Measurements from ENCODE around the gene NEDD1.

NEDD1 gene

DNA sequence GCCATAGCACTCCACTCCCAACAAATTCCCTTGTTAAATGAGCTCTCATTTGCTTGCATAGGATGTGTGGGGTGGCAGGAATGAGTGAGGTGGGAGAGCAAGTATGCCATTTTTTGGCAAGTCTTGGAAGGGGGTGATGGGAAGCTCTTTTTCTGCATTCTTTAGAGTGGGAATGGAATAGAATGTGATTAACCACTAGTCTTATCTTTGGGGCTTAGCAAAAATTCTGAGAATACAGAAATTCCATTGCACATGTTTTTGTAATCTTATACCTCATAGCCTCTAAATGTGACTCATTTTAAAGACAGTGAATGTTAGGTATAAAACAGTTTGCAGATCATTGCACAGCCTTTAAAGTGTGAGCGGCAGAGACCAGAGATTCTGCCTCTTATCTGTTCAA, 28.4 kb upstream of the NEDD1 start:
- no peaks in the 10 kb centered on the region for H3K27me3 ChIP-seq (replicated peaks; ENCODE audit: control insufficient read depth, insufficient read depth, low read length, poor library complexity, severe bottlenecking)
- DNase-seq: no peak
- H3K36me3 ChIP-seq (ENCODE audit: control insufficient read depth, insufficient read depth, low read length): no peaks in the 10 kb centered on the region
- no peaks in the 10 kb centered on the region for H3K9me3 ChIP-seq (ENCODE audit: control insufficient read depth, low read length)
- no peaks in the 10 kb centered on the region for H3K4me1 ChIP-seq (ENCODE audit: control insufficient read depth, insufficient read depth, low read length, poor library complexity, severe bottlenecking)
- H3K4me3 ChIP-seq (ENCODE audit: insufficient read depth, low read depth, low read length, poor library complexity, severe bottlenecking): no peak overlapping the region
- no peak overlapping the region for H3K27ac ChIP-seq (ENCODE audit: insufficient read depth, low read length, poor library complexity, severe bottlenecking)

- Histone ChIP-seq H3K27ac (ENCODE audit: insufficient read depth, low read length, poor library complexity, severe bottlenecking) (no peak overlapping the region), H3K9me3 (ENCODE audit: control insufficient read depth, low read length) (no peaks in the 10 kb centered on the region), H3K27me3 (replicated peaks; ENCODE audit: control insufficient read depth, insufficient read depth, low read length, poor library complexity, severe bottlenecking) (no peaks in the 10 kb centered on the region), H3K4me1 (ENCODE audit: control insufficient read depth, insufficient read depth, low read length, poor library complexity, severe bottlenecking) (no peaks in the 10 kb centered on the region), H3K36me3 (ENCODE audit: control insufficient read depth, insufficient read depth, low read length) (no peaks in the 10 kb centered on the region), H3K4me3 (ENCODE audit: insufficient read depth, low read depth, low read length, poor library complexity, severe bottlenecking) (no peak overlapping the region)
- no peak for DNase-seq
Observed at GRCh38 chr12:96879301-96879700, 27.8 kb upstream of the NEDD1 start.

- Histone ChIP-seq H3K27ac (ENCODE audit: insufficient read depth, low read length, poor library complexity, severe bottlenecking) (no peak overlapping the region), H3K4me3 (ENCODE audit: insufficient read depth, low read depth, low read length, poor library complexity, severe bottlenecking) (no peak overlapping the region), H3K36me3 (ENCODE audit: control insufficient read depth, insufficient read depth, low read length) (no peaks in the 10 kb centered on the region), H3K4me1 (ENCODE audit: control insufficient read depth, insufficient read depth, low read length, poor library complexity, severe bottlenecking) (no peaks in the 10 kb centered on the region), H3K27me3 (replicated peaks; ENCODE audit: control insufficient read depth, insufficient read depth, low read length, poor library complexity, severe bottlenecking) (no peaks in the 10 kb centered on the region), H3K9me3 (ENCODE audit: control insufficient read depth, low read length) (no peaks in the 10 kb centered on the region)
- DNase-seq: no peak
Observed at GRCh38 chr12:96880220-96880619, 26.8 kb upstream of the NEDD1 start.

- Histone ChIP-seq H3K27me3 (replicated peaks; ENCODE audit: control insufficient read depth, insufficient read depth, low read length, poor library complexity, severe bottlenecking) (no peaks in the 10 kb centered on the region), H3K9me3 (ENCODE audit: control insufficient read depth, low read length) (no peaks in the 10 kb centered on the region), H3K4me3 (ENCODE audit: insufficient read depth, low read depth, low read length, poor library complexity, severe bottlenecking) (no peak overlapping the region), H3K36me3 (ENCODE audit: control insufficient read depth, insufficient read depth, low read length) (no peaks in the 10 kb centered on the region), H3K27ac (ENCODE audit: insufficient read depth, low read length, poor library complexity, severe bottlenecking) (no peak overlapping the region), H3K4me1 (ENCODE audit: control insufficient read depth, insufficient read depth, low read length, poor library complexity, severe bottlenecking) (no peaks in the 10 kb centered on the region)
- DNase-seq: no peak
Observed at GRCh38 chr12:96881608-96882007, 25.4 kb upstream of the NEDD1 start.

DNA sequence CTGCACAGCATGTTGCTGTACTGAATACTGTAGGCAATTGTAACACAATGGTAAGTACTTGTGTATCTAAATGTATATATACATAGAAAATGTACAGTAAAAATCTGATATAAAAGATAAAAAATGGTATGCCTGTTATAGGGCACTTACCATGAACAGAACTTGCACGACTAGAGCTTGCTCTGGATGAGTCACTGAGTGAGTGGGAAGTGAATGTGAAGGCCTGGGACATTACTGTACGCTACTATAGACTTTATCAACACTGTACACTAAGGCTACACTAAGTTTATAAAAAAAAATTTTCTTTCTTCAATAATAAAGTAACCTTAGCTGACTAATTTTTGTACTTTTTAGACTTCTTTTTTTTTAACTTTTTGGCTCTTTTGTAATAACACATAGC, 24.2 kb upstream of the NEDD1 start:
- H3K4me1 ChIP-seq (ENCODE audit: control insufficient read depth, insufficient read depth, low read length, poor library complexity, severe bottlenecking): no peaks in the 10 kb centered on the region
- no peak overlapping the region for H3K4me3 ChIP-seq (ENCODE audit: insufficient read depth, low read depth, low read length, poor library complexity, severe bottlenecking)
- no peaks in the 10 kb centered on the region for H3K27me3 ChIP-seq (replicated peaks; ENCODE audit: control insufficient read depth, insufficient read depth, low read length, poor library complexity, severe bottlenecking)
- DNase-seq: no peak
- no peak overlapping the region for H3K27ac ChIP-seq (ENCODE audit: insufficient read depth, low read length, poor library complexity, severe bottlenecking)
- H3K36me3 ChIP-seq (ENCODE audit: control insufficient read depth, insufficient read depth, low read length): no peaks in the 10 kb centered on the region
- H3K9me3 ChIP-seq (ENCODE audit: control insufficient read depth, low read length): no peaks in the 10 kb centered on the region

DNA sequence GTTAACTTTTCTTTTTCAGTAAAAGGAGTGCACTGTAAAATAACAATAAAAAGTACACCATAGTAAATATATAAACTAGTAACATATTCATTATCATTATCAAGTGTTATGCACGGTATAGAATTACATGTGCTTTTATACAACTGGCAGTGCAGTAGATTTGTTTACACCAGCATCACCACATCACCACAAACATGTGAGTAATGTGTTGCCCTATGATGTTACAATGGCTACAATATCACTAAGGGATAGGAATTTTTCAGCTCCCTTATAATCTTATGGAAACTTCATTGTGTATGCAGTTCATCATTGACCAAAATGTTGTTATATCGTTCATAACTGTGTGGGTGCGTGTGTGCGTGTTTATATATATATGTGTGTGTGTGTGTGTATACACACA, 23.5 kb upstream of the NEDD1 start:
- H3K9me3 ChIP-seq (ENCODE audit: control insufficient read depth, low read length): no peaks in the 10 kb centered on the region
- no peaks in the 10 kb centered on the region for H3K36me3 ChIP-seq (ENCODE audit: control insufficient read depth, insufficient read depth, low read length)
- no peak overlapping the region for H3K27ac ChIP-seq (ENCODE audit: insufficient read depth, low read length, poor library complexity, severe bottlenecking)
- no peak overlapping the region for H3K4me3 ChIP-seq (ENCODE audit: insufficient read depth, low read depth, low read length, poor library complexity, severe bottlenecking)
- no peak for DNase-seq
- H3K27me3 ChIP-seq (replicated peaks; ENCODE audit: control insufficient read depth, insufficient read depth, low read length, poor library complexity, severe bottlenecking): no peaks in the 10 kb centered on the region
- H3K4me1 ChIP-seq (ENCODE audit: control insufficient read depth, insufficient read depth, low read length, poor library complexity, severe bottlenecking): no peaks in the 10 kb centered on the region

GRCh38 chr12:96886998-96887677, 19.9 kb upstream of the NEDD1 start:
- no peaks in the 10 kb centered on the region for H3K36me3 ChIP-seq (ENCODE audit: control insufficient read depth, insufficient read depth, low read length)
- no peaks in the 10 kb centered on the region for H3K4me1 ChIP-seq (ENCODE audit: control insufficient read depth, insufficient read depth, low read length, poor library complexity, severe bottlenecking)
- no peaks in the 10 kb centered on the region for H3K27me3 ChIP-seq (replicated peaks; ENCODE audit: control insufficient read depth, insufficient read depth, low read length, poor library complexity, severe bottlenecking)
- H3K4me3 ChIP-seq (ENCODE audit: insufficient read depth, low read depth, low read length, poor library complexity, severe bottlenecking): no peak overlapping the region
- DNase-seq: no peak
- H3K9me3 ChIP-seq (ENCODE audit: control insufficient read depth, low read length): no peaks in the 10 kb centered on the region
- no peak overlapping the region for H3K27ac ChIP-seq (ENCODE audit: insufficient read depth, low read length, poor library complexity, severe bottlenecking)

DNA sequence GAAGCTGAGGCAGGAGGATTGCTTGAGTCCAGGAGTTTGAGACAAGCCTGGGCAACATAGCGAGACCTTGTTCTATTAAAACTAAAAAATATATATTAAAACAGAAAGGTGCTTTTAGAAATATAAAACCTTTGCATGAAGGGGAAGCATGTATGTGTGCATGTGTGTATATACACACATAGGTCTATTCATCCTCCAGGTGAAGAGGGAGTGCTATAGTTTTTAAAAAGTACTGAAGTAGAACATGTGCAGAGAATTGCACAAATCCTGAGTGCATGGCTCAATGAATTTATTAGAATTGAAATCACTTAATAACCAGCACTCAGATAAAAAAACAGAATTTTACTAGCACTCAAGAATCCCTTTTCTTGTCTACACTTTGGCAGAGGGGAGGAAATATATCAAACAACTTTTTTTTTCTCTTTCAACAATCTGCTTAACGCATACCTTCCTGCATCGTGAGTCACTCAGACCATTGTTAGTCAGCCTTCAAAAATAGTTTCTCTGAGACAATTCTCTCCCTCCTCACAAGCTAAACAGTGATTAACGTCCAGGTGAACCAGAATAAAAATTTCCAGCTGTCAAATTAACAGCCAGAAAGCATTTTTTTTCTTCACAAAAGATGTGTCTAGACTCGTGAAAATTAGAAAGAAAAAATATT, 17.7 kb upstream of the NEDD1 start:
- Histone ChIP-seq H3K9me3 (ENCODE audit: control insufficient read depth, low read length) (no peaks in the 10 kb centered on the region), H3K36me3 (ENCODE audit: control insufficient read depth, insufficient read depth, low read length) (no peaks in the 10 kb centered on the region), H3K27me3 (replicated peaks; ENCODE audit: control insufficient read depth, insufficient read depth, low read length, poor library complexity, severe bottlenecking) (no peaks in the 10 kb centered on the region), H3K27ac (ENCODE audit: insufficient read depth, low read length, poor library complexity, severe bottlenecking) (no peak overlapping the region), H3K4me1 (ENCODE audit: control insufficient read depth, insufficient read depth, low read length, poor library complexity, severe bottlenecking) (no peaks in the 10 kb centered on the region), H3K4me3 (ENCODE audit: insufficient read depth, low read depth, low read length, poor library complexity, severe bottlenecking) (no peak overlapping the region)
- no peak for DNase-seq

DNA sequence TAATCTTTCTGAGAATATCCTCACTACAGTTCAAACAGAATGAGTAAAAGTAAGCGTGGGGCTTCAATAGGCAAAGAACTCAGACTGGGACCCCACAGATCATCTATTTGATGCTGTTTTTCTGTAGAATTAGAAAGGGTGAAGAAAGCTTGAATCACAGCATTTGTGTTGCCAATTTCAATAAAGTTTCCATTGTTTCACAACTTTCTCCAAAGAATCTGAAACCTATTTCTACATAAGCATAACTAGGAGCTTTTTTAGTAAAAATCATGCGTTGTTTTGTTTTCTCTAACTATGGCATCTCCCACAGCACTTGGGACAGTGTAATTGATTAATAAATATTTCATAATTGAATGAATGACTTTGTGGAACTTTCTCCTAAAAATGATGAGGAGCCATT, 16.7 kb upstream of the NEDD1 start:
- Histone ChIP-seq H3K36me3 (ENCODE audit: control insufficient read depth, insufficient read depth, low read length) (no peaks in the 10 kb centered on the region), H3K4me3 (ENCODE audit: insufficient read depth, low read depth, low read length, poor library complexity, severe bottlenecking) (no peak overlapping the region), H3K27me3 (replicated peaks; ENCODE audit: control insufficient read depth, insufficient read depth, low read length, poor library complexity, severe bottlenecking) (no peaks in the 10 kb centered on the region), H3K27ac (ENCODE audit: insufficient read depth, low read length, poor library complexity, severe bottlenecking) (no peak overlapping the region), H3K9me3 (ENCODE audit: control insufficient read depth, low read length) (no peaks in the 10 kb centered on the region), H3K4me1 (ENCODE audit: control insufficient read depth, insufficient read depth, low read length, poor library complexity, severe bottlenecking) (no peaks in the 10 kb centered on the region)
- DNase-seq: no peak

GRCh38 chr12:96892104-96892503, 15.0 kb upstream of the NEDD1 start:
- no peaks in the 10 kb centered on the region for H3K36me3 ChIP-seq (ENCODE audit: control insufficient read depth, insufficient read depth, low read length)
- H3K27ac ChIP-seq (ENCODE audit: insufficient read depth, low read length, poor library complexity, severe bottlenecking): no peak overlapping the region
- H3K4me1 ChIP-seq (ENCODE audit: control insufficient read depth, insufficient read depth, low read length, poor library complexity, severe bottlenecking): no peaks in the 10 kb centered on the region
- H3K9me3 ChIP-seq (ENCODE audit: control insufficient read depth, low read length): no peaks in the 10 kb centered on the region
- H3K27me3 ChIP-seq (replicated peaks; ENCODE audit: control insufficient read depth, insufficient read depth, low read length, poor library complexity, severe bottlenecking): no peaks in the 10 kb centered on the region
- no peak overlapping the region for H3K4me3 ChIP-seq (ENCODE audit: insufficient read depth, low read depth, low read length, poor library complexity, severe bottlenecking)
- DNase-seq: no peak

All from effector memory CD4-positive, alpha-beta T cell (primary cell).